Muscle layer of duodenum (tissue), 2 donors: ENCODE measurements around the gene NUDT16L1.

Experiments
- H3K27ac ChIP-seq: one replicate; pipeline ENCODE4 v1.7.0; 2013; ENCODE audit warnings: mild to moderate bottlenecking, low read length
- H3K27me3 ChIP-seq: one replicate; pipeline ENCODE4 v1.7.0; 2013; ENCODE audit warnings: low read depth, mild to moderate bottlenecking, control low read depth, low read length
- H3K36me3 ChIP-seq, 2 donors: one replicate each; pipeline ENCODE4 v1.7.0; 2013; ENCODE audit warnings: low read length in 2 of 2, control low read depth in 1 of 2, mild to moderate bottlenecking in 1 of 2; ENCODE audit not compliant: insufficient read depth in 2 of 2, control insufficient read depth in 1 of 2
- H3K4me1 ChIP-seq, 2 donors: one replicate each; pipeline ENCODE4 v1.7.0; 2013; ENCODE audit warnings: low read length in 2 of 2, mild to moderate bottlenecking in 2 of 2, control low read depth in 1 of 2, moderate library complexity in 1 of 2; ENCODE audit not compliant: insufficient read depth in 2 of 2, control insufficient read depth in 1 of 2
- H3K4me3 ChIP-seq, 2 donors: one replicate each; pipeline ENCODE4 v1.7.0; 2013; ENCODE audit warnings: low read length in 2 of 2, low read depth in 1 of 2, mild to moderate bottlenecking in 1 of 2
- H3K9me3 ChIP-seq, 2 donors: one replicate each; pipeline ENCODE4 v1.7.0; 2013; ENCODE audit warnings: low read length in 2 of 2, control low read depth in 1 of 2, mild to moderate bottlenecking in 1 of 2; ENCODE audit not compliant: control insufficient read depth in 1 of 2
- donor health status: healthy.

Gene NUDT16L1

DNA sequence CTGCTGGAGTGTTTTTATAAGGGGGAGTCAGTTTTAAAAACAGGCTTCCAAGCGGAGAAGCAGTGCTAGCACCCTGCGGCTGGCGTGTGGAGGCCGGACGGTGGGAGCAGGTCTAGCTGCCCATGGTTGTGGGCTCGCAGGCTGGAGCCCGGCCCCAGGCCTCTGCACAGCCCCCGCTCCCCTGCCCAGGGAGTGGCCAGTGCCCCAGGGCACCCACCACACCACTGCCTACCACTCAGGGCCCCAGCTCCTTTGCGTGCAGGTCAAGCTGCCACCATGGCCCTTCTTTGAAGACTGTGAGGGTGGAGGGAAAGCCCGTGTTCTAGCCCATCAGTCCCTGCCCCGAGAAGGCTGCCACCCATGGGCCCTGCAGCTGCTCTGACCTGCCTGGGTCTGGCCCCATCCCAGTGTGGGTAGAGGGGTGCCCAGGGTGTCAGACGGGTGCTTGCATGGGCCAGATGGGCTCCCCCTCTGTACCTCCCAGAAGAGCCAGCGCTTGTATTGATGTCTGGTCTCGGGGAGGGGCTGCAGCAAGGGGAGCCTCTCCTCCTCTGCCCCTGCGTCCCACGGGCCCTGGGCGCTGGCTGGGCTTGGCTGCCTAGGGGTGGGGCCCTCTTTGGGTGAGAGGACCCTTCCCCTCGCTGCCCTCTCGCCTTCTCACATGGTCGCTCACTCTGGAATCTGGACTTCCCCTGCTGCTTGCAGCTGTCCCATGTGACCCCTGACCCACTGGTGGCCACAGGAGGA is 1.5 kb upstream of the NUDT16L1 start:
- Histone ChIP-seq H3K27me3 (no peaks in the 10 kb centered on the region), H3K36me3 (peaks cover 9 to 53% of the 10 kb centered on the region in 2 donors), H3K4me3 (no peak overlapping the region), H3K27ac (no peak overlapping the region), H3K9me3 (no peaks in the 10 kb centered on the region), H3K4me1 (peaks cover 5 to 29% of the 10 kb centered on the region in 2 donors)

DNA sequence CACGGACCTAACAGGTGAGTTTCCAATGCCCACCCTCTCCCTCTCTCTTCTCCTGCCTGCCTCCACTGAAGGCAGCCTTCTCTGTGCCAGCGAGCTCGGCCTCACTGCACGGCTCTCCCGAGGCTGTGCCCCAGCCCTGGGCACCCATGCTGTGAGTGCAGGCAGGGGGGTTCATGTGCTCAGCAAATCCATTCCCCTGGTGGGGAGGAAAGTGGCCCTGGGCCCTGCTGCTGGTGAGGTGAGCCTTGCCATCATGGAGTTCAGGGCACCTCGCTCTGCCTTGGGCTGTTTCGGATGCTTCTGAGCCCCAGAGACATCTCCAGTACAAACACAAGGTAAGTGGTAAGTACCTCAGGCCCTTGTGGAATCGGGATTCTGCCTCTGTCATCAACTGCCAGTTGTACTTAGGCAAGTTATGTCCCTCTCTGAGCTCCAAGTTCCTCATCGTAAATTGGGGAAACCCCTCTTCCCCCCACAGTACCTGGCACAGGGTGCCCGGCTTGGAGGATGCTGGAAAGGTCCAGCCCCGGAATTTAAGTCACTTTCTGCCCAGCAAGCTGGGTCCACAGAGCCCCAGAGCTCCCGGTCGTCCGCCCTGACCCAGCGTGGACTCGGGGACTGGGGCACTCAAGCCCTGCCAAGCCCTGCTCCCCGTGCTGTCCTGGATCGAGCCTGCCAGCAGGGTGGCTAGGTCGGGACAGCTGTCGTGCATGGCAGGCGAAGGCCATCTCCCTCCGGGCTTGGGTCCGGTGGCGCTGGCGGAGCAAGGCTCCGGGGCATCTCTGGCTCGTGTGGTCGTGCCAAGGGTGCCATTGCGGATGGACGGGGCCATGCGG is 684 bp upstream of the NUDT16L1 start:
- Histone ChIP-seq H3K36me3 (peaks cover 7 to 53% of the 10 kb centered on the region in 2 donors), H3K4me1 (peaks cover 5 to 29% of the 10 kb centered on the region in 2 donors)

DNA sequence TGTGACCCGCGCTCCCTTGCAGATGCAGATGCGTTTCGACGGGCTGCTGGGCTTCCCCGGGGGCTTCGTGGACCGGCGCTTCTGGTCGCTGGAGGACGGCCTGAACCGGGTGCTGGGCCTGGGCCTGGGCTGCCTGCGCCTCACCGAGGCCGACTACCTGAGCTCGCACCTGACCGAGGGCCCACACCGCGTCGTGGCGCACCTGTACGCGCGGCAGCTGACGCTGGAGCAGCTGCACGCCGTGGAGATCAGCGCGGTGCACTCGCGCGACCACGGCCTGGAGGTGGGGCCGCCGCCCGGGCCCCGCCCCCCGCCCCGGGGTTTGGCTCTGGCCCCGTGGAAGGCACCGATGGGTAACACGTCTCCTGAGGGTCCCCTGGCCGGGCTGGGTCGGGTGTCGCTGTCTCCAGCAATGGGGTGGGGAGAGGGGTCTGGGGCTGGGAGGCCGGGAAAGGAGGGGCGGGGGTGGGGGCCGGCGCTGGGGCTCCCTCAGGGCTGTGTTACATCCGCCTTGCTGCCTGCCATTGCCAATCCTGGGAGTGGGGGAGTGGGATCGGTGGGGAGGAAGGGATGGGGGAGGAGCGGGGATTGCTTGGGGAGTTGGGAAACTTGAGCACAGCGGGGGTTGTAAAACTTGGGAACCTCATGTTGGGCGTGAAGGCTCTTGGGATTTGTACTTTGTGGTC is 737 bp downstream of the NUDT16L1 start:
- Histone ChIP-seq H3K27ac (no peak overlapping the region), H3K4me1 (peaks cover 5 to 29% of the 10 kb centered on the region in 2 donors), H3K36me3 (peaks cover 5 to 53% of the 10 kb centered on the region in 2 donors), H3K4me3 (peak overlapping the region; percentile 48 to 97), H3K27me3 (no peaks in the 10 kb centered on the region), H3K9me3 (no peaks in the 10 kb centered on the region)

More for the DNA sequence above, 684 bp upstream of the NUDT16L1 start:
- no peaks in the 10 kb centered on the region for H3K9me3 ChIP-seq
- no peaks in the 10 kb centered on the region for H3K27me3 ChIP-seq
- peak overlapping the region; percentile 61 to 97 for H3K4me3 ChIP-seq
- no peak overlapping the region for H3K27ac ChIP-seq

DNA sequence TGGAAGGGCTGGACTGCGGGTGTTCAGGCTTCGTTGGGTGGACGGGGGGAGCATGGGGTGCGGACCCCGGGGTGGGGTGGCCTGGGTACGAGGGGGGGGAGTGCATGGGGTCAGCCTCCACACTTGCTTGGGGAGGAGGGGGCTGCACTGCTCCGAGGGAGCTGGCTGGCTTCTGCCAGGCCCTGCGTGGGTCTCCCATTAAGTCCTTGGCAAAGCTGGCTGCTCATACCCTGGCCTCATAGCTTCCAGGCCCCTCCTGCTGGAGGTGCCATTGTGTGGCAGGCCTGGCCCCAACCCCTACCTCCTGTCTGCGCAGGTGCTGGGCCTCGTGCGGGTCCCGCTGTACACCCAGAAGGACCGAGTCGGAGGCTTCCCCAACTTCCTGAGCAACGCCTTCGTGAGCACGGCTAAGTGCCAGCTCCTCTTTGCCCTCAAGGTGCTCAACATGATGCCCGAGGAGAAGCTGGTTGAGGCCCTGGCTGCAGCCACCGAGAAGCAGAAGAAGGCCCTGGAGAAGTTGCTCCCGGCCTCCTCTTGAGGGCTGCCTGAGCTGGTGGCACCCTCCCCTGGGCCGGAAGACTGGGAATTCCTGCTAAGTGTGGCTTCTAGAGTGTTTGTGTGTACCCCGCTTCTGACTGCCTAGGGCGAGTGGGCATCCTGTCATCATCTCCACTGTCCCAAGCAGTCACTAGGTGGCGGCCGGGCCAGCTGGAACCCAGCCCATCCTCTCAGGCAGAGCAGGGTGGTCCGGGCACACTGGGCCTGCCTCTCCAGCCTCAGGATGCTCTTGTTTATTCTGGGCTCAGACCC is 1.5 kb downstream of the NUDT16L1 start:
- H3K36me3 ChIP-seq: peaks cover 11 to 51% of the 10 kb centered on the region in 2 donors
- H3K9me3 ChIP-seq: no peaks in the 10 kb centered on the region
- no peak overlapping the region for H3K27ac ChIP-seq
- H3K4me3 ChIP-seq: peak overlapping the region in 1 of 2 donors; percentile 97
- no peaks in the 10 kb centered on the region for H3K27me3 ChIP-seq
- peaks cover 5 to 29% of the 10 kb centered on the region in 2 donors for H3K4me1 ChIP-seq

DNA sequence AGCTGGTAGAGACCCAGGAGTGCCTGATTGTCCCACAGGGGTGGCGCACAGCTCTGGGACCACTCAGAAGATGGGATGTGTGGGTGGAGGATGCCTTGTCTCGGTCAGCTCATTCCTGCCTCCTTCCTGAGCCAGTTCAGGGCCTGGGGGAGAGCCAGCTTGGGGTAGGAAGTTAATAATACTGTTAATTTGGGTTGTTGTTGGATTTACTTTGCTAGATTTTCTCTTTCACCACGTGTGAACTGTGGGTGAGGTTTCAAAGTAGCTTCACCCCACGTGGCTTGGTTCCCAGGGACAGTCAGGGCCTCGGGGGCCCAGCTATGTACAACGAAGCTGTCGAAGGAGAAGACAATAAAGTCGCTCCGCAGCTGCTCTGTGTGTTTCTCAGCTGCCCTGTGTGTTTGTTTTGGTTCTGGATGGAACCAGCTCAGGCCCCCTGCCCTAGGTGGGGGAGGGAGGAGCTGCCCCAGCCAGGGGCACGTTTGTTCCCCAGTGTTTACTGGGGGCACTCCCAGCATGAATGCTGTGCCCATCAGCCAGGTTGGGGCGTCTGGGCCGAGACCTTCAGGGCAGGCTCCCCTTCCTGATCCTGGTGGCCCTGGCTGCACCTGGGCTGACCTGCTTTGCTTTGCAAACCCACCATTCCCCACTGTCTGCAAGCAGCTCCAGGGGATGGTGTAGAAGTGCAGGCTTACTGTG is 2.3 kb downstream of the NUDT16L1 start:
- H3K36me3 ChIP-seq: peaks cover 17 to 49% of the 10 kb centered on the region in 2 donors
- no peak overlapping the region for H3K4me3 ChIP-seq
- H3K27ac ChIP-seq: no peak overlapping the region
- H3K9me3 ChIP-seq: no peaks in the 10 kb centered on the region
- no peaks in the 10 kb centered on the region for H3K27me3 ChIP-seq
- peaks cover 5 to 29% of the 10 kb centered on the region in 2 donors for H3K4me1 ChIP-seq

GRCh38 chr16:4696172-4696904 is 3.0 kb downstream of the NUDT16L1 start:
- H3K27ac ChIP-seq: no peak overlapping the region
- H3K4me1 ChIP-seq: peaks cover 5 to 29% of the 10 kb centered on the region in 2 donors
- no peaks in the 10 kb centered on the region for H3K27me3 ChIP-seq
- no peak overlapping the region for H3K4me3 ChIP-seq
- H3K36me3 ChIP-seq: peaks cover 20 to 56% of the 10 kb centered on the region in 2 donors
- no peaks in the 10 kb centered on the region for H3K9me3 ChIP-seq

- H3K27ac ChIP-seq: no peak overlapping the region
- peaks cover 5 to 29% of the 10 kb centered on the region in 2 donors for H3K4me1 ChIP-seq
- H3K36me3 ChIP-seq: peaks cover 20 to 65% of the 10 kb centered on the region in 2 donors
Measured at GRCh38 chr16:4696905-4697847, 3.8 kb downstream of the NUDT16L1 start.

GRCh38 chr16:4697848-4698291 is 4.5 kb downstream of the NUDT16L1 start:
- H3K4me1 ChIP-seq: peaks cover under 1 to 22% of the 10 kb centered on the region in 2 donors
- H3K36me3 ChIP-seq: peaks cover 20 to 68% of the 10 kb centered on the region in 2 donors
- H3K4me3 ChIP-seq: no peak overlapping the region
- H3K9me3 ChIP-seq: no peaks in the 10 kb centered on the region
- H3K27ac ChIP-seq: no peak overlapping the region
- H3K27me3 ChIP-seq: no peaks in the 10 kb centered on the region

More at GRCh38 chr16:4696905-4697847, 3.8 kb downstream of the NUDT16L1 start:
- no peaks in the 10 kb centered on the region for H3K27me3 ChIP-seq
- H3K9me3 ChIP-seq: no peaks in the 10 kb centered on the region
- H3K4me3 ChIP-seq: no peak overlapping the region
